Measurements from ENCODE around the gene KCNJ14.

DNA sequence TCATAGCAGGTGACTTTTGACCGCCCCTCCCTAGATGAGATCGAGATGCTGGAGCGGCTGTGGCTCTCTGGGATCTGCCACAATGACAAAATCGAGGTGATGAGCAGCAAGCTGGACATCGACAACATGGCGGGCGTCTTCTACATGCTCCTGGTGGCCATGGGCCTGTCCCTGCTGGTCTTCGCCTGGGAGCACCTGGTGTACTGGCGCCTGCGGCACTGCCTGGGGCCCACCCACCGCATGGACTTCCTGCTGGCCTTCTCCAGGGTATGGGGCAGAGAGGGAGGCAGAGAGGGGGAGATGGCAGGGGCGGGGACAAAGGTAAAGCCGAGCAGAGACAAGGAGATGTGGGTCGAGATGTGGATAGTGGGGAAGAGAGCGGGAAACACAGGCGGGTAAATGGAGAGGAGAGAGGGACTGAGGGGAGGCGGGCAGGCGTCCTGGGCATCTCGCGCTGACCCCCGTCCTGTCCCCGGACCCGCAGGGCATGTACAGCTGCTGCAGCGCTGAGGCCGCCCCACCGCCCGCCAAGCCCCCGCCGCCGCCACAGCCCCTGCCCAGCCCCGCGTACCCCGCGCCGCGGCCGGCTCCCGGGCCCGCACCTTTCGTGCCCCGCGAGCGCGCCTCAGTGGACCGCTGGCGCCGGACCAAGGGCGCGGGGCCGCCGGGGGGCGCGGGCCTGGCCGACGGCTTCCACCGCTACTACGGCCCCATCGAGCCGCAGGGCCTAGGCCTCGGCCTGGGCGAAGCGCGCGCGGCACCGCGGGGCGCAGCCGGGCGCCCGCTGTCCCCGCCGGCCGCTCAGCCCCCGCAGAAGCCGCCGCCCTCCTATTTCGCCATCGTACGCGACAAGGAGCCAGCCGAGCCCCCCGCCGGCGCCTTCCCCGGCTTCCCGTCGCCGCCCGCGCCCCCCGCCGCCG lies 13.0 kb upstream of the KCNJ14 start:
- TF ChIP-seq, protein P1, sequence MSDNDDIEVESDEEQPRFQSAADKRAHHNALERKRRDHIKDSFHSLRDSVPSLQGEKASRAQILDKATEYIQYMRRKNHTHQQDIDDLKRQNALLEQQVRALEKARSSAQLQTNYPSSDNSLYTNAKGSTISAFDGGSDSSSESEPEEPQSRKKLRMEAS (IDR thresholded peaks at IDR 0.05): no peak
- TF ChIP-seq EP300 (IDR thresholded peaks at IDR 0.05; ENCODE audit: borderline replicate concordance) (no peak), CEBPB (IDR thresholded peaks at IDR 0.05) (no peak), CREB1 (IDR thresholded peaks at IDR 0.05; ENCODE audit: low read depth) (no peak), ZBTB7A (IDR thresholded peaks at IDR 0.05; ENCODE audit: low read depth) (no peak), TEAD4 (IDR thresholded peaks at IDR 0.05) (no peak)
- TF ChIP-seq, protein P2, sequence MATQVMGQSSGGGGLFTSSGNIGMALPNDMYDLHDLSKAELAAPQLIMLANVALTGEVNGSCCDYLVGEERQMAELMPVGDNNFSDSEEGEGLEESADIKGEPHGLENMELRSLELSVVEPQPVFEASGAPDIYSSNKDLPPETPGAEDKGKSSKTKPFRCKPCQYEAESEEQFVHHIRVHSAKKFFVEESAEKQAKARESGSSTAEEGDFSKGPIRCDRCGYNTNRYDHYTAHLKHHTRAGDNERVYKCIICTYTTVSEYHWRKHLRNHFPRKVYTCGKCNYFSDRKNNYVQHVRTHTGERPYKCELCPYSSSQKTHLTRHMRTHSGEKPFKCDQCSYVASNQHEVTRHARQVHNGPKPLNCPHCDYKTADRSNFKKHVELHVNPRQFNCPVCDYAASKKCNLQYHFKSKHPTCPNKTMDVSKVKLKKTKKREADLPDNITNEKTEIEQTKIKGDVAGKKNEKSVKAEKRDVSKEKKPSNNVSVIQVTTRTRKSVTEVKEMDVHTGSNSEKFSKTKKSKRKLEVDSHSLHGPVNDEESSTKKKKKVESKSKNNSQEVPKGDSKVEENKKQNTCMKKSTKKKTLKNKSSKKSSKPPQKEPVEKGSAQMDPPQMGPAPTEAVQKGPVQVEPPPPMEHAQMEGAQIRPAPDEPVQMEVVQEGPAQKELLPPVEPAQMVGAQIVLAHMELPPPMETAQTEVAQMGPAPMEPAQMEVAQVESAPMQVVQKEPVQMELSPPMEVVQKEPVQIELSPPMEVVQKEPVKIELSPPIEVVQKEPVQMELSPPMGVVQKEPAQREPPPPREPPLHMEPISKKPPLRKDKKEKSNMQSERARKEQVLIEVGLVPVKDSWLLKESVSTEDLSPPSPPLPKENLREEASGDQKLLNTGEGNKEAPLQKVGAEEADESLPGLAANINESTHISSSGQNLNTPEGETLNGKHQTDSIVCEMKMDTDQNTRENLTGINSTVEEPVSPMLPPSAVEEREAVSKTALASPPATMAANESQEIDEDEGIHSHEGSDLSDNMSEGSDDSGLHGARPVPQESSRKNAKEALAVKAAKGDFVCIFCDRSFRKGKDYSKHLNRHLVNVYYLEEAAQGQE (IDR thresholded peaks at IDR 0.05; ENCODE audit: low read depth): no peak
- TF ChIP-seq, protein P3, sequence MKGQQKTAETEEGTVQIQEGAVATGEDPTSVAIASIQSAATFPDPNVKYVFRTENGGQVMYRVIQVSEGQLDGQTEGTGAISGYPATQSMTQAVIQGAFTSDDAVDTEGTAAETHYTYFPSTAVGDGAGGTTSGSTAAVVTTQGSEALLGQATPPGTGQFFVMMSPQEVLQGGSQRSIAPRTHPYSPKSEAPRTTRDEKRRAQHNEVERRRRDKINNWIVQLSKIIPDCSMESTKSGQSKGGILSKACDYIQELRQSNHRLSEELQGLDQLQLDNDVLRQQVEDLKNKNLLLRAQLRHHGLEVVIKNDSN (IDR thresholded peaks at IDR 0.05): no peak
